Fibroblast of skin of right quadriceps (primary cell): ENCODE measurements around the gene LDLRAD4.

Source experiments
- DNase-seq: peaks from one replicate; pipeline ENCODE4 v3.0.0-alpha.2; 2013

The LDLRAD4 gene

DNA sequence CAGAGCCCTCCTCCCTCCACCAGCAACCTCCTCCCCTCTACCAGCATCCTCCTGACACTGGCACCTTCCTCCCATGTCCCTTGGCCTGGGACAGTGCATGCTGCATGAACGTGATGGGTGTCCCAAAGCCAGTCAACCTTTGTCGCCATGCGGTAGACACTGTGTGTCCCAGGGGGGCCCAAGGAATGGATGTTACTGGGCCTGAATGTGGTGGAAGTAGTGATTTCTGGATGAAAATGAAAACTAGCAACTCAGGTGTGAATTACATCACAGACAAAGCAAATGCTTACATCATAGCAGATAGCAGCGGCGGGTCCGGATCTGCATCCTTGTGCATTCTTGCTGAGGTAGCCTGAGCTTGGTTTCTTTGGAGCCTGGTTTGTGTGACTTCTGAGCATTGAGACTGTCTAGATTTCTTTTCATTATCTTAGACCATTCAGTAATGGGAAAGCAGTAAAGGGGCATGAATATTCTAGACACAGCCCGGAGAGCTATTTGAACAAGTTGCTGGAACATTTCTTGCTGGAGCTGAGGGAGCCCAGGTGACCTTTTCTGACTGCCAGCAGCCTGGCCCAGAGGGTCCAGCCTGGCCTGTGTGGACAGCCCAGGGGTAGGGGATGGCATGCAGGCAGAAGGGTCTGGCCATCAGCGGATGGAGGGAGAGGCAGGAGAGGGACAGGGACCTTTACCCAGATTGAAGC, 407.4 kb downstream of the LDLRAD4 start:
- no peak for DNase-seq

DNA sequence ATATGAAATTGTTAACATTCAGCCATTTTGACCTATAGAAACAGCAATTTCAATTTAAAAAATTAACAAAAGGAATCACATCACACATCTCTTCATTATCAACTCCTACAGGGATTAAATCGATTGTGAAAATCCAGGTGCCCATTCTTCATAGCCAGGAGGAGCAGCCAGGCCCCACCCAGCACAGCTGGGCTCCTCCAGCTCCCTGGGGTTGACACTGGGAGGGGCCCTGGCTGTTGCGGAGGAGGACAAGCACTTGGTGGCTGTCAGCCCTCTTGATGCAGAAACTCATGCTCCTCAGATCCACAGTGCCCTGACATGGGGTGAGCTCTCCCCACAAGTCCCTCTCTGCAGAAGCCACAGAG, 408.0 kb downstream of the LDLRAD4 start:
- DNase-seq, result no peak

DNA sequence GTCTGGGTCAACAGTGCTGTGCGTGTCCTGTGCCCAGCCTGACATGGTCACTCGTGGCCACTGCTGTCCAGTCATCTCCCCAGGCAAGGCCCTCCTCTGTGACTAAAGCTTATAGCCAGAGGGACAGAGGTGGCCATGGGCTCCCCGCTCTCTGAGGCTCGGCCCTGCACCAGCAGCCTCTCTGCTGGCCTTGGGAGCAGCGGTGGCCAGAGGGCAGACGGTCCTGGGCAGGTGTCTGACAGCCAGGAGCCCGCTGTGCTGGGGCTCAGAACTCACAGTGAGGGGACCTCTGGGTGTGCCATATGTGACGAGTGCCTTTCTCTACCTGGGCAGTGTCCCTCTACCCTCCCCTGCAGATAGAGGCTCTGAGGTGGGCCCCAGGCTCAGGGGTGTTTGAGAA, 409.1 kb downstream of the LDLRAD4 start:
- DNase-seq, result no peak

DNA sequence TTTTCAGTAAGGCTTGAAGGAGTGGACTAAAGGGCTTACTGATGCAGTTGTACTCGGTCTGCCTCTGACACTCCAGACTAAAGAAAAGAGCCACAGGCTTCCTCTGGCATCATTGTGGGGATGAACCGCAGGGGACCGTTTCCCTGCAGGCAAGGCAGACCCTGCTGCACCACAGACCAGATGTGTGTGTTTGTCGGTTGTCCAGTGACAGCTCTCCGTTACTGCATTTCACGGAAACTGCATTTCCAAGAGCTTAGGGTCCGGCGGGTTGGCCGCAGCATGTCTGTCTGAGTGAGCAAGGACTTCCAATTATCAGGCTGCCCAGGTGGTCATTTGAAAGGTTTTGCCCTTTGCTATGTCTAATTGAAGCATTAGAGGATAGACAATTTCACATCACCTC, 409.7 kb downstream of the LDLRAD4 start:
- no peak for DNase-seq

DNA sequence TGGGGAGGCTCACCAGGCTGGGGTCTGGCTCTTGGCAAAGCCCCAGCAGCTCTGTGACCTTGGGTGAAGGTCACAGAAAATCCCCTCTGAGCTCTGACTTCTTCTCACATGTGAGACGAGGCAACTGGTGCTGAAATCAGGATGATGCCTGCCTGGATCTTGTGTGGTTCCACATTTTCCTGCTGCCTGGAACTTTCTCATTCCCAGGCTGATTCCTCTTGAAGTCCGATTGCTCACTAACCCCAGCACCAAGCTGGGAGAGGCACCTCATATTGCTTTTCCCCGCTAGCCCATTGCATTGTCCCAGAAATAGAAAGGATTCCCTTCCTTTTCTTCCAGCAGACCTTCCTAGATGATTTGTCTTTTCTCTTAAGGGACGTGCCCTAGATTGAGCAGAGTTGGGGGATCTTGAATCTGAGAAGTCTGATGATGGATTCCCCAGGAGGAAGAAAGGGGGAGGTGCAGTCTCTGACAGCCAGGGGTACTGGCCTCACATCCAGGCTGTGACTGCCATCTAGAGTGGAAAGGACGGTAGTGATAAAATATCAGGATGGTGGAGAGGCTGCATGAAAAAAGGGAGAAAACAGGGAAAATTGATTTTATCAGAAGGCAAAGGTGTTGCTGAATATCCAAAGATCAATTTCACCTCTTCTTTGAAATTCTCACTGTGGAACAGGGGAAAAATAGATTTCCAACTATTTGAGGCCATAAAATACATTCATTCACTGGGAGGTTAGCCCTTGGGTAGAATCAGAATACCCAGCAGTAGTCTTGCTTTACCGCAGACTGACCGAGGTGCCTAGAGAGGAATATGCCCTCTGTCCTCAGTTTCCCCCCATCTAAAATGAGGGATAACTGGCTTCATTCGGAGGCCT, 411.5 kb downstream of the LDLRAD4 start:
- DNase-seq, result peak; percentile 58

DNA sequence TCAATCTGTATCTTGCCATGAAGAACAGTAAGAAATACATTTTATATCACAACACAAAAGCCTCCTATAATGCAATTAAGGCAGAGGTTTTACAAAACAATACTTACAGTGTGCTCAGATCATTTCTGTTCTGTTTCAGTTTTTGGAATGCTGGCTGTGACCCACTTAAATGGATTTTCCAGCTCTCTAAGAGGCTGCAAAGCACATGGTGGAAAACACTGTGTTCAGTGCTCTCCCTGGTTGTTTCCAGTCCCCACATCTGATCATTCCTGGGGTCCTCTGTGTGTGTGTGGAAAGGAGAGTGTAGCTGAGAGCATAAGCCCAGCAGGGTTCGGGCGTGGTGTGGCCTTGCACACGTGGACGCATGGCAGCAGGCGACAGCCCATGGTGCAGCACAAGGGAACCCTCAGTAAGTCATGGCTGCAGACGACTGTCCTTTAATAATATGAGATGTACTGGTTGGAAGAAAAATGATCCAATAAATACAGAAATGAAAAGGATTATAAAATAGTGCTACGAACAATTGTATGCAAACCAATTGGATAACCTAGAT, 412.2 kb downstream of the LDLRAD4 start:
- DNase-seq, result no peak

DNA sequence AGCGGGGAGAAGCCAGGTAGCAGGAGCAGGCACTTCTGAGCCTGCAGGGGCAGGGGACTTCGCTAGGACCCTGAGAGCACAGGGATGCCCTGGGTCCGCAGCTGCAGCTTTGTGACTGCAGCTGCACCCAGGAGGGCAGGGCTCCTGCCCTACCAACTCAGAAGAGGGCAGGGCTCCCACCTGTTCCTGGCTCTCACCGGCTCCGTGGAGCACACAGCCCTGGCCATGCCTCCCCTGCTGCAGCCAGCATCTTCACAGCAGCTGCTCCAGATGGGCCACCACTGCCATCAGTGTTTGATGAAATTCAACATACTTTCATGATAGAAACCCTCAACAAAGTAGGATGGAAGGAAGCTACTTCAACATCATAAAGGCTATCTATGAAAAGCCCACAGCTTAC, 415.1 kb downstream of the LDLRAD4 start:
- no peak for DNase-seq

DNA sequence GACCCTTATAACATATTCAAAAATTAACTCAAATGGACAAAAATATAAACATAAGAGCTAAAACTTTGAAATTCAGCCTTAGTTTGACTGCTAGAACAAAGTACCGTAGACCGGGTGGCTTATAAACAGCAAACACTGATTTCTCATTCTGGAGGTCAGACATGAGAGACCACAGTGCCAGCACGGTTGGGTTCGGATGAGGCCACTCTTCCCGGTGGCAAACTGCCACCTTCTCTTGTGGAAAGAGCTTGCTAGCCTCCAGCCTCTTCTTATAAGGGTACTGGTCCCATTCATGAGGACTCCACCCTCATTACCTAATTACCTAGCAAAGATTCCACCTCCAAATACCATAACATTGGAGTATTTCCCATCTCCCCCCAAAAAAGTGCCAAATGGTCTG, 416.5 kb downstream of the LDLRAD4 start:
- no peak for DNase-seq

DNA sequence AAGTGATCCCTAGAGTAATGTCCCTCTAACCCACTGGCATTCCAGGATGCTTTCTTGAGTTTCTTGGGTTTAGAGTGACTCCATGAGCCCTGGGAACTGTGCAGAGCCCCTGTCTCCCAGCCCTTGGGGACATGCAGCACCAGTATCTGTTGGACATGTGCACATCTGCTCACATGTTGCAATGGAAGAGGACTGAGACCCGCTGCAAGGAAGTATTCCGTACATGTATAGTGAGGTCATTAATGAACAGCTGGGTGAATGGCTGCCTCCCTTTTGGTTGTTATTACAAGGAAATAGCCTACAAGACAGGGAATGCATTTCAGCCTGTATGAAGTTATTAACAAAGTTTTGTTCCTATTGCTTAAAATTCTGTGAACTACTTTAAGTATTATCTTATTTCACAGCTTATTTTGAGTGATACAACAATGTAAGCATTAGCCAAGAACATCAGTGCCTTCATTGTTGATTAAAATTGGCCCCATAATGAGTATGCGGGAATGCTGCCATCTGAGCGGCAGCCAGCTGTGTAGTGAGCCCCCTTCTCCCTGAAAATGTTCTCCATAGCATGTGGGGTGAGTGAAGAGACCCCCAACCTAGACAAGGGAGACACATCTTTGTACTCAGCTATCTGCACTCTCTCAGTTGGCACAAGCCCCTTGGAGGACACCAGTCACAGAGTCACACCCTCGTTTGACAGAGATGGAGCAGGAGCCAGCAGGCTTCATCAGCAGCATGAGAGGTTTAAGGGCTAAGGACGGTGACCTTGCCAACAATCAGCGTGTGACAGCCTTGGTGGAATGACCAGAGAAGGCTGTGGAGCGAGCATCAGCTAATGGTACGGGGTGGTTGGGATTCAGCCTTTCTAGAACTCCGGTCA, 420.4 kb downstream of the LDLRAD4 start:
- no peak for DNase-seq

DNA sequence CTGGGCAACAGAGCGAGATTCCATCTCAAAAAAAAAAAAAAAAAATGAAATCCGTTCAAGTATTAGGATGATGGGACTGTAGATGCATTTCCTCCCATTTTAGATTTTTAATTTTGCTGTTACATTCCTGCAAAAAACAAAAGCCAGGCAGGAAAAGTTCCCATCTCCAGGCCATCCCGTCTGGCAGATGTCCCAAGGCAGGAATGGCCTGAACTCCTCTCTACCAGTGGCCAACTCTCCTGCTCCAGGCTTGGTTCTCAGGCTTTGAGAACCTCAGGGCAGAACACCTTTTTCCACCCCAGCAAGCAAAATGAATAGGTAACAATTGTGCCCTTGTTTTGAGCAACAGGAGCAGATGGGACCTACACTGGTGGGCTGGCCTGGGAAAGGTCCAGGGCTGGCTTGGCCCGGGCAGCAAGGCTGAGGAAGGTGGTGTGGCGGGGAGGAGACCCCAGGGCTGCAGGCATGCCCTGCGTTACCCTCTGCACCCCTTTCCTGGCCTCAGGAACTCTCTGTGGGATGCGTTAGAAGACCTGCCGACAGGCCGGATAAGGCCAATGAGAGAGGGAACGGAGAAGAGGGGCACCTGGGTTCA, 421.8 kb downstream of the LDLRAD4 start:
- no peak for DNase-seq

DNA sequence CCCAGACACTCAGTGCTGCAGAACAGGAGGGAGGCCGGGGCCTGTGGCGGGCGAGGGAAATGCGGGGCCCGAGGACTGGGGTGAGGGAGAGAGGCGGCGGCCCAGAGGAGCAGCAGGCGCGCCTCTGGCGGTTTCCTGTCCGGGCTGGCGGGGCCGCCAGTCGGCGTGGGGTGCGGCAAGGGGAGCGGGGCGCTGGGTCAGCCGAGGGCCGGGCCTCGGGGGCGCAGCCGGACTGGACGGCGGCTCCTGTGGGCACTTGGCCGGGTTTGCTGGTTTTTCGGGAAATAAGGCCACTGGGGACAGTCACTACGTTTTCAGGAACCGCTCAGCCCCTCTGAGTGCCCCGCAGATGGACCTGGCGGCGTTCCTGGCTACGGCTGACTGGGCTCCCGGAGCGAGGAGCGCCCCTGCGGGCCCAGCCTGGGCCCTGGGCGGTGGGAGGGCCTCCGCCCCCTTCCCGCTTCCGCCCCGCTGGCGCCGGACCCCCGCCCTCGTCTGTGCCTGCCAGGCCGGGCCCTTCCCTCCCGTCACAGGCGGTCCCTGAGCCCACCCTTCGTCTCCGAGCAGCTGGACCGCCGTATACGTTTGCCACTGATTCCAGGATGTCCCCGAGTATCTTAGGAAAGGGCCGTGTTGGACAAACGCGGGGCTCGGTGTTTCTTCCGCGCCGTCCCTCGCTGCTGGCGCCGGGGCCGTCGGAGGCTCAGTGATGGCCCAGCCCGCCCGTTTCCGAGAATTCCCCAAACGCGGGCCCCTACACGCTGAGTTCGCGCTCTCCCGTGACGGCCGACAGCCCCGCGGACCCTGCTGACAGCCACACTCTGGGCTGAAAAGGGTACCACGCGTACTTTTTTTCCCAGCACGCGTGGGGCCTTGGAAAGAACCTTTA, 423.2 kb downstream of the LDLRAD4 start:
- no peak for DNase-seq

DNA sequence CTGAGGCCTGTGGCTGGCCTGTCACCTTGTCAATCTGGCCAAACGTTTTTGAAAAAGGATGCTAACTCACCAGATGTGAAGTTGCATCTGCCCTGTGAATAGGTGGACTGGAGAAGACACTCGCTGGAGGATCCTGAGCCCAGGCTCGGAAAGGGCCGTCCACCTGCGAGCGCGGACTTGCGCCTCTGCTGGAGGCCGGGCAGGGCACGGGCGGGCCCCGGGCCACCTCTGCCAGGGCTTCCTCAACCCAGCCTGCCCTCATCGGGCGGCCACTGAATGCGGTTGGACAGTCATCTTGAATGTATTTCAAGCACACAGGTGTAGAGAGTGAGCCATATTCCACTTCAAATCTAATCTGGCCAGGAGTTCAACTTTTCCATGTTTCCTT, 423.9 kb downstream of the LDLRAD4 start:
- no peak for DNase-seq

DNA sequence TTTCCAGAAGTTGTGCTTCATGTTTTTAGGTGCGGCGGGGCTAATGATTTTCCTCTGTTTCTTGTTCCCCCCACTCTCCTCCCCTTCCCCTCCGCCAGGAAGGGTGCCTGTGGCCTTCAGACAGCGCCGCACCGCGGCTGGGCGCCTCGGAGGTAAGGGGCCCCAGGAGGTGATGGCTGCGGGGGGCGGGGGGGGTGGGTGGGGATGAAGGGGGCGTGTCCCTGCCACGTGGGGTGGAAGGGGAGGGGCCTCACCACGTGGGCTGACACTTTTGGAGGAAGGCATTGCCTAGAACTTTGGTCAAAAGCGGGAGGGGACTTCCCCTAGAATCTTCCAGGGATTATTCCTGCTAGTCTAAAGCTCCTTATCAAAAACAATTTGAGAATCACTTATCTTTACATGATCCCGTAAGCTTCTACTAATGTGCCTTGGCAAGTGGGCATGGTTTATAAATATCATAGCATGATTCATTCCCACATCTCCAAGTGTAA, 424.7 kb downstream of the LDLRAD4 start:
- no peak for DNase-seq

DNA sequence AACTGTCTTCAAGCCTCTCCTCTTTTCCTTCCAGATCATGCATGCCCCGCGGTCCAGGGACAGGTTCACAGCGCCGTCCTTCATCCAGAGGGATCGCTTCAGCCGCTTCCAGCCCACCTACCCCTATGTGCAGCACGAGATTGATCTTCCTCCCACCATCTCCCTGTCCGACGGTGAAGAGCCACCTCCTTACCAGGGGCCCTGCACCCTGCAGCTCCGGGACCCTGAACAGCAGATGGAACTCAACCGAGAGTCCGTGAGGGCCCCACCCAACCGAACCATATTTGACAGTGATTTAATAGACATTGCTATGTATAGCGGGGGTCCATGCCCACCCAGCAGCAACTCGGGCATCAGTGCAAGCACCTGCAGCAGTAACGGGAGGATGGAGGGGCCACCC, 426.5 kb downstream of the LDLRAD4 start:
- DNase-seq, result no peak

DNA sequence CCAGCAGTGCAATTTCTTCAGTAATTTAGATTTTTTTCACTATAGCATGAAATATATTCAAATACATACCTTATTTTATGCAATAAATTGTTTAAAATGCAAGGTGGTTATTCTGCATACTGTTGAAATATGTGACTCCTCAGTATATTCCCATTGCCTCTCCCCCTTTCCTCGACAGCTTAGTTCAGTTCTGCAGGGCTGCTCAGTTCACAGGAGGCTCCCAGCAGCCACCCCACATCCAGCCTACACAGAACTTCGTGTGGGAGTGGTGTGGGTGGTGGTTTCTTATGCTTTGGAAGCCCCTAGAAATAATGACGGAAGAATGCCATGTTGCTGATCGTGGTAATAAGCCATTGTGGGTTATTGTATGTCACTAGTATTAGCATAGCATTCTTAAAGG, 428.1 kb downstream of the LDLRAD4 start:
- no peak for DNase-seq

DNA sequence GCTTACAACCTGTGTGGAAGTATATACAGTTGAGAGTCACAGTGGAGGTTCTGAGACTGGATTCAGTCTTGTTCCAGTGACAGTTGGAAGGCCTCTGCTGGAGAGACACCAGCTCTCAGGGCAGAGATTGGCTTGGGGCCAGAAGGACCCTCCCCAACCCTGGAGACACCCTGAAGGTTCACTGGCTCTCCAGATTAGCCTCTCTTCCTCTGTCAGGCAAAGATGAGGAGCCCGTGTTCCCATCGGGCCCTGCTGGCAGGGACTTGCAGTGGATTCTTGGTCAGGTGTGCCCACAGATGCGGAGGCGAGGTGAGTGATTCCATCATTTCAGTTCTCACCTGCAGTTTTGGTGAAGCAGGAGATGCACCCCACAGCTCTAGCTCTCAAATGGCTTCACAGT, 429.2 kb downstream of the LDLRAD4 start:
- DNase-seq, result no peak

DNA sequence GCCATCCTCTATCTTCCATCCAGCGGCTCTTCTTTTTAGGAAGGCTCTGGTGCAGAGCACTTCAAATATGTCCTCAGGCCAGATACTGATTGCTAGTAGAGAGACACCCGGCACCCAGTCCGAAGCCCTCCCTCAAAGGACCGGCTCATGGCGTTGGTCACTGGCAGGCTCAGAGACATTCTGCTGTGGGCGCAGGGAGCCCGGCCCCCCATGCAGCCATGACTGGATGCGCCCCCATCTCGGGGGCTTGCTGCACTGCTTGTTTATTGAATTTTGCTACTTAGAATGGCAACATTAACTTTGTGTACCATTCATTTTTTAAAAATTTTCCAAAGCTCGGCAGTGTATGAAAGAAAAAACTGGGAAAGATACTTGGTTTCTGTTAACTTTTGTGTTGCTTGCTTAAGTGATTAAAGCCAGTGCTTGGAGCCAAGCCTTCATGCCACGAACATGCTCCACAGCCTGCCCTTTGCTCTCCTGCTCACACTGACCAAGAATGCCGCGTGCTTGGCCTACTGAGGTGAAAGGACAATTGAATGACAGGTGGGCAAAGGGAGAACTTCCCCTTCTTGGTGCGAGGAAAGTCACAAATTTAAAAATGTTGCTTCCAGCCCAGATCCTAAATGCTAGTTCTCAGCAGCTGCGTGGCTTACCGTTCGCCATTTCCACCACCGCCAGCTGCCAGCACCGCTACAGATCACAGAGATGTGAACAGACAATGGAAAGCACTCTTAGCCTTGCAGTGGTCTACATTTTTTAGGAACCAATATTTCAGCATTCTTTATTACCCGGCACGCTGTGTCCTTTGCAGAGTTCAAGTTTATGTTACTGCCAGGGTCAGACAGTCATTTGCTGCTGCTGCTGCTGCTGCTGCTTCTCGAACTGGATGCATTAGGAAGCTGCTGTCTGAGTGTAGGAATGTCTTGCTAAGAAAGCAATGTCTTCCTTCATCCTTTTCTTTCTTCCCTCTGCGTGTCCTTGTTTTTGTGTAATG, 431.1 kb downstream of the LDLRAD4 start:
- no peak for DNase-seq

DNA sequence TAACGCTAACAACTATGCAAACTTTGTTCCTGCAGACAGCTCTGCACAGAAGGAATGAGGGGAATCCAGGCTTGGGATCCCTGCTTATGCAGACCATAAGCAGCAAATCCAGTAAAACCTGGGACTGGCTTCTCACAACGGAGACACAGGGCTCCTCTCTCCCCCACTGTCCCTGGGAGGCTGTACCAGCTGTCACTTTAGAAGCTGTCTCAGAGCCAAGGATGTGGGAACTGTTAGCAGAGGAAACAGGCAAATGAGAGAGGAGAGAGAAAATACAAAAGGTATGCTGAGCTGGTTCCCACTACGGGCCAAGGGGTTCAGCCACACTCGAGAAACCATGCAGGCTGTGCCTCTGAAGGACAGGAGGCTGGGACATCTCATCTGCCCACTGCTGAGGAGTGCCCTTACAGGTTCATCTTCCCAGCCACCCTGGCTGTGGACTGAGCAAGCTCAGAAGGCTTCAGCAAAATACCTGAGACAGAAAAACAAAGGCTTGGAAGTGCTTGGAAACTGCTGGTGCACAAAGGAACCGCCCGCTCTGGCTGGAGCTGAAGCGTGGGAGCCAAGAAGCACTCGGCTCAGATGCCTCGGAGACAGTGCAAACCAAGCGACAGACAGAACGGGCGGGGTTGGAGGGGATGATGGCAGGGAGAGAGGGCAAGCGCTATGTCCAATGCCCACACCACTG, 435.3 kb downstream of the LDLRAD4 start:
- no peak for DNase-seq

DNA sequence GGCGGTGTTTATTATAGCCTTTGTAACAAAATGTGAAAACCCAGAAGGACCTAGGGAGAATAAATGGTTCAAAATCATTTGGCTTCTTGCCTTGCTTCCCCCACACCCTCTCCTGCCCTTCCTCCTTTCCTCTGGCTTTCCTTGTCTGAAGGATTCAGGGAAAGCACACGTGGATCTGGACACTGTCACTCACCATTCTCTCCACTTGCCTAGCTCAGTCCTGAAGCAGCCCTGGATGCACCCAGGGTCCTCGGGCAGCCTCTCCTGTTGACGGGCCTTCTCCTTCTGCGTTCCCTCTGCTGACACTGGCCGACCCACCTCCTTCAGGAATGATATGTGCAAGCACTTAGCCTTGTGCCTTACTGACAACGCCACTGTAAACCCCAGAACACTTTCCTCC, 439.4 kb downstream of the LDLRAD4 start:
- DNase-seq, result no peak
